Brain microvascular endothelial cell (primary cell): Measurements from ENCODE around the gene TMEM225B.

Source experiments
- DNase-seq: peaks from one replicate; pipeline ENCODE4 v3.0.0-alpha.2; 2020
- H3K27ac ChIP-seq: fragments of 250-450 bp; sonication (Bioruptor Pico); 2 replicates; pipeline ENCODE4 v1.5.1; 2020; ENCODE audit warnings: mild to moderate bottlenecking, moderate library complexity
- H3K27me3 ChIP-seq: fragments of 250-450 bp; sonication (Bioruptor Pico); replicated peaks from 2 replicates; pipeline ENCODE4 v1.5.1; 2020; ENCODE audit warnings: mild to moderate bottlenecking
- H3K36me3 ChIP-seq: fragments of 250-450 bp; sonication (Bioruptor Pico); replicated peaks from 2 replicates; pipeline ENCODE4 v1.5.1; 2020; ENCODE audit warnings: mild to moderate bottlenecking
- H3K4me3 ChIP-seq: 2 replicates; pipeline ENCODE4 v1.5.1; 2011; ENCODE audit warnings: low read depth, mild to moderate bottlenecking, control low read depth, low read length, moderate library complexity
- in situ Hi-C: cut with HindIII; loops from 2 replicates; pipeline ENCODE4 v1.10.0; 2017; ENCODE audit warnings: low sequenced_read_pairs, low pct_ligation_motif_present
- TF ChIP-seq, protein P1 (sequence below): IDR thresholded peaks from 2 replicates; pipeline ENCODE4 v1.5.1; 2011; ENCODE audit warnings: low read depth, mild to moderate bottlenecking, moderate library complexity, low read length, control low read depth, inconsistent platforms; ENCODE audit errors: missing control alignments

TMEM225B gene

GRCh38 chr7:99617192-99617781 lies 19.2 kb downstream of the TMEM225B start:
- DNase-seq, result no peak
- Histone ChIP-seq H3K4me3 (peak overlapping the region; percentile 94), H3K27ac (peak overlapping the region; percentile 47), H3K36me3 (peaks cover 21% of the 10 kb centered on the region), H3K27me3 (no peaks in the 10 kb centered on the region)
- TF ChIP-seq, protein P1, sequence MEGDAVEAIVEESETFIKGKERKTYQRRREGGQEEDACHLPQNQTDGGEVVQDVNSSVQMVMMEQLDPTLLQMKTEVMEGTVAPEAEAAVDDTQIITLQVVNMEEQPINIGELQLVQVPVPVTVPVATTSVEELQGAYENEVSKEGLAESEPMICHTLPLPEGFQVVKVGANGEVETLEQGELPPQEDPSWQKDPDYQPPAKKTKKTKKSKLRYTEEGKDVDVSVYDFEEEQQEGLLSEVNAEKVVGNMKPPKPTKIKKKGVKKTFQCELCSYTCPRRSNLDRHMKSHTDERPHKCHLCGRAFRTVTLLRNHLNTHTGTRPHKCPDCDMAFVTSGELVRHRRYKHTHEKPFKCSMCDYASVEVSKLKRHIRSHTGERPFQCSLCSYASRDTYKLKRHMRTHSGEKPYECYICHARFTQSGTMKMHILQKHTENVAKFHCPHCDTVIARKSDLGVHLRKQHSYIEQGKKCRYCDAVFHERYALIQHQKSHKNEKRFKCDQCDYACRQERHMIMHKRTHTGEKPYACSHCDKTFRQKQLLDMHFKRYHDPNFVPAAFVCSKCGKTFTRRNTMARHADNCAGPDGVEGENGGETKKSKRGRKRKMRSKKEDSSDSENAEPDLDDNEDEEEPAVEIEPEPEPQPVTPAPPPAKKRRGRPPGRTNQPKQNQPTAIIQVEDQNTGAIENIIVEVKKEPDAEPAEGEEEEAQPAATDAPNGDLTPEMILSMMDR, result no peak
- in situ Hi-C loops, result no loop called here

- Histone ChIP-seq H3K27ac (no peak overlapping the region), H3K36me3 (peaks cover 35% of the 10 kb centered on the region), H3K27me3 (no peaks in the 10 kb centered on the region), H3K4me3 (no peak overlapping the region)
- TF ChIP-seq, protein P1, result no peak
- in situ Hi-C loops, result no loop called here
- DNase-seq, result peak; percentile 6
These were observed 20.7 kb downstream of the TMEM225B start for GRCh38 chr7:99618726-99619125.

DNA sequence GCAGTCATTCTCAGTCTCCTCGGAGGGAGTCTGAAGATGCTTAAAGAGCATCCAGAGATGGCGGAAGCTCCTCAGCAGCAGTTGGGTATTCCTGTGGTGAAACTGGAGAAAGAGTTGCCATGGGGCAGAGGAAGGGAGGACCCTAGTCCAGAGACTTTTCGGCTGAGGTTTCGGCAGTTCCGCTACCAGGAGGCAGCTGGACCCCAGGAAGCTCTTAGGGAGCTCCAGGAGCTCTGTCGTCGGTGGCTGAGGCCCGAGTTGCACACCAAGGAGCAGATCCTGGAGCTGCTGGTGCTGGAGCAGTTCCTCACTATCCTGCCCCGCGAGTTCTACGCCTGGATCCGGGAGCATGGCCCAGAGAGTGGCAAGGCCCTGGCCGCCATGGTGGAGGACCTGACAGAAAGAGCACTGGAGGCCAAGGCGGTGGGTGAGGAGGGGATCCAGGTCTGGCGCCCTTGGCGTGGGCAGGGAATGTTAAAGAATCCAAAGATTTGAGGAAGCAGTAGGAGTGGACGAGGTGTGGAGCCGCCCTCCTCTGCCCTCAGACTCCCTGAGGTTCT lies 21.6 kb downstream of the TMEM225B start:
- TF ChIP-seq, protein P1, result no peak
- Histone ChIP-seq H3K4me3 (no peak overlapping the region), H3K27ac (no peak overlapping the region), H3K36me3 (peaks cover 44% of the 10 kb centered on the region), H3K27me3 (no peaks in the 10 kb centered on the region)
- in situ Hi-C loops, result no loop called here
- no peak for DNase-seq

GRCh38 chr7:99621271-99621670 lies 23.2 kb downstream of the TMEM225B start:
- H3K27ac ChIP-seq, result no peak overlapping the region
- in situ Hi-C loops, result no loop called here
- TF ChIP-seq, protein P1, result no peak
- no peaks in the 10 kb centered on the region for H3K27me3 ChIP-seq
- DNase-seq, result no peak
- peaks cover 58% of the 10 kb centered on the region for H3K36me3 ChIP-seq
- H3K4me3 ChIP-seq, result no peak overlapping the region

DNA sequence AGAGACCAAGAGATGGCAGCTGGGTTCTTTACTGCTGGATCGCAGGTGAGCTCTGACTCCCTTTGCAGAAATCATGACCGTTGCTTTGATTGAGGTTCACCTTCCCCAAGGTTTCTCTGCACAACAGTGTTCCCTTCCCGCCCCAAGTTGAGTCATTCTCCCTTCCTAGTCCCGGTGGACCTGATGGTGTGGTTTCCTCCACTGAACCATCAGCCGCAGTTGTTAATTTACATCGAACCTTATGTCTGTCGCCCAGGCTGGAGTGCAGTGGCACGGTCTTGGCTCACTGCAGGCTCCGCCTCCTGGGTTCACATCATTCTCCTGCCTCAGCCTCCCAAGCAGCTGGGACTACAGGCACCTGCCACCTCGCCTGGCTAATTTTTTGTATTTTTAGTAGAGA lies 24.5 kb downstream of the TMEM225B start:
- Histone ChIP-seq H3K27ac (no peak overlapping the region), H3K27me3 (no peaks in the 10 kb centered on the region), H3K36me3 (peaks cover 70% of the 10 kb centered on the region), H3K4me3 (no peak overlapping the region)
- no peak for DNase-seq
- TF ChIP-seq, protein P1, result no peak
- in situ Hi-C loops, result no loop called here
